Keratinocyte (primary cell): ENCODE results near the gene PLEKHG5. TPM values are rescaled to one million over a fixed set of nuclear protein-coding genes. Genes with fewer than 3 reads are reported as not detected.

Experiments used
- DNase-seq: peaks from one replicate; pipeline ENCODE4 v3.0.0-alpha.2; 2011; ENCODE audit warnings: low read depth, missing footprints, low spot score
- FAIRE-seq: peaks from 2 replicates; lab custom pipeline; 2011; peaks lifted over from hg19 to GRCh38; lab: Jason Lieb, UNC
- H2AFZ ChIP-seq: 2 replicates; pipeline ENCODE4 v1.6.0; 2012; ENCODE audit warnings: low read length, control low read depth, inconsistent platforms; ENCODE audit not compliant: control insufficient read depth
- H3K27ac ChIP-seq: 2 replicates; pipeline ENCODE4 v1.5.1; 2011; ENCODE audit warnings: low read length; ENCODE audit not compliant: control insufficient read depth, insufficient read depth
- H3K27me3 ChIP-seq: 3 replicates; pipeline ENCODE4 v1.6.0; 2011; ENCODE audit warnings: low read length; ENCODE audit not compliant: control insufficient read depth, insufficient read depth; ENCODE audit errors: extremely low read depth
- H3K36me3 ChIP-seq, 2 experiments: 2 replicates in 1 of 2; 3 replicates in 1 of 2; pipeline ENCODE4 v1.5.1; 2011; ENCODE audit warnings: low read length in 2 of 2, mild to moderate bottlenecking in 1 of 2; ENCODE audit not compliant: control insufficient read depth in 2 of 2, insufficient read depth in 2 of 2; ENCODE audit errors: extremely low read depth in 1 of 2
- H3K4me1 ChIP-seq: 3 replicates; pipeline ENCODE4 v1.5.1; 2011; ENCODE audit warnings: low read length; ENCODE audit not compliant: control insufficient read depth, insufficient read depth; ENCODE audit errors: extremely low read depth
- H3K4me2 ChIP-seq: 3 replicates; pipeline ENCODE4 v1.6.0; 2011; ENCODE audit warnings: low read depth, low read length; ENCODE audit not compliant: control insufficient read depth, insufficient read depth; ENCODE audit errors: extremely low read depth
- H3K4me3 ChIP-seq, 3 experiments: fragments of 200-600 bp in 1 of 3; sonication (generic) in 1 of 3; 2 replicates in 2 of 3; 3 replicates in 1 of 3; pipeline ENCODE4 v1.5.1; 2011 to 2016; ENCODE audit warnings: low read length in 3 of 3, mild to moderate bottlenecking in 3 of 3, control low read depth in 2 of 3, inconsistent platforms in 1 of 3, low read depth in 1 of 3, mixed read lengths in 1 of 3, mixed run types in 1 of 3, moderate library complexity in 1 of 3; ENCODE audit not compliant: control insufficient read depth in 2 of 3, insufficient read depth in 2 of 3; ENCODE audit errors: extremely low read depth in 1 of 3
- H3K79me2 ChIP-seq: 2 replicates; pipeline ENCODE4 v1.6.0; 2012; ENCODE audit warnings: low read length; ENCODE audit not compliant: control insufficient read depth, insufficient read depth
- H3K9ac ChIP-seq: 3 replicates; pipeline ENCODE4 v1.6.0; 2011; ENCODE audit warnings: low read length; ENCODE audit not compliant: control insufficient read depth, insufficient read depth; ENCODE audit errors: extremely low read depth
- H3K9me1 ChIP-seq: 3 replicates; pipeline ENCODE4 v1.6.0; 2011; ENCODE audit warnings: low read length; ENCODE audit not compliant: control insufficient read depth, insufficient read depth; ENCODE audit errors: extremely low read depth
- H3K9me3 ChIP-seq: 2 replicates; pipeline ENCODE4 v1.5.1; 2012; ENCODE audit warnings: low read depth, low read length; ENCODE audit not compliant: control insufficient read depth
- H4K20me1 ChIP-seq: 3 replicates; pipeline ENCODE4 v1.6.0; 2011; ENCODE audit warnings: low read length; ENCODE audit not compliant: control insufficient read depth, insufficient read depth; ENCODE audit errors: extremely low read depth
- CTCF ChIP-seq, 3 experiments: IDR thresholded peaks in 1 of 3; conservative IDR thresholded peaks in 1 of 3; optimal IDR thresholded peaks in 1 of 3; 2 replicates in 2 of 3; 3 replicates in 1 of 3; pipeline versions ENCODE3 to v1.5.1; 2011; ENCODE audit warnings: low read length in 3 of 3, mild to moderate bottlenecking in 3 of 3, moderate library complexity in 2 of 3, control low read depth in 1 of 3, inconsistent platforms in 1 of 3; ENCODE audit not compliant: insufficient read depth in 2 of 3; ENCODE audit errors: extremely low read depth in 1 of 3
- EZH2 ChIP-seq: IDR thresholded peaks from one replicate; pipeline ENCODE4 v1.6.1; 2012; ENCODE audit warnings: inconsistent platforms, mild to moderate bottlenecking, low read length, moderate library complexity
- dilution Hi-C: fragments of 300-500 bp; cut with MboI; formaldehyde crosslinking; loops from one replicate; pipeline ENCODE4 v1.7.0; 2020; ENCODE audit warnings: low sequenced_read_pairs; ENCODE audit not compliant: extremely low pct_ligation_motif_present
- polyA plus RNA-seq, 5 experiments: library from polyadenylated mRNA; depleted of rRNA in 3 of 5; stranded (reverse) in 3 of 5; stranded (forward) in 1 of 5; unstranded in 1 of 5; fragments of >200 nt; gene quantifications; 1 replicate in 1 of 5; 2 replicates in 3 of 5; 3 replicates in 1 of 5; pipeline versions ENCODE4 v1.2.1 to v1.2.3, GENCODE V29; 2011 to 2012; ENCODE audit warnings: missing spikeins in 2 of 5, low read depth in 1 of 5, low replicate concordance in 1 of 5

PLEKHG5 gene
- polyA plus RNA-seq, 1 donor (not counting 4 experiments of a cell fraction or from before 2014, with no cell fraction given), result 11.8 TPM

GRCh38 chr1:6440198-6441126 lies 51.0 kb downstream of the PLEKHG5 start:
- DNase-seq (no peak), FAIRE-seq (no peak)
- TF ChIP-seq CTCF (optimal IDR thresholded peaks at IDR 0.05 in 1 of 3, IDR thresholded peaks at IDR 0.05 in 1 of 3, conservative IDR thresholded peaks at IDR 0.05 in 1 of 3; ENCODE audit: extremely low read depth in 1 of 3, insufficient read depth in 2 of 3, low read length in 3 of 3) (peak in 1 of 3 experiments; percentile 8), EZH2 (no peak)
- dilution Hi-C loops, result no loop called here
- no peak overlapping the region for H2AFZ ChIP-seq
- H4K20me1 ChIP-seq, result no peaks in the 10 kb centered on the region
- no peaks in the 10 kb centered on the region for H3K9me3 ChIP-seq
- H3K4me1 ChIP-seq, result no peaks in the 10 kb centered on the region
- no peak overlapping the region for H3K4me3 ChIP-seq
- H3K9me1 ChIP-seq, result no peaks in the 10 kb centered on the region
- H3K36me3 ChIP-seq, result no peaks in the 10 kb centered on the region
- H3K79me2 ChIP-seq, result no peaks in the 10 kb centered on the region
- no peaks in the 10 kb centered on the region for H3K27me3 ChIP-seq
- no peak overlapping the region for H3K9ac ChIP-seq
- no peak overlapping the region for H3K27ac ChIP-seq
- H3K4me2 ChIP-seq, result no peak overlapping the region

DNA sequence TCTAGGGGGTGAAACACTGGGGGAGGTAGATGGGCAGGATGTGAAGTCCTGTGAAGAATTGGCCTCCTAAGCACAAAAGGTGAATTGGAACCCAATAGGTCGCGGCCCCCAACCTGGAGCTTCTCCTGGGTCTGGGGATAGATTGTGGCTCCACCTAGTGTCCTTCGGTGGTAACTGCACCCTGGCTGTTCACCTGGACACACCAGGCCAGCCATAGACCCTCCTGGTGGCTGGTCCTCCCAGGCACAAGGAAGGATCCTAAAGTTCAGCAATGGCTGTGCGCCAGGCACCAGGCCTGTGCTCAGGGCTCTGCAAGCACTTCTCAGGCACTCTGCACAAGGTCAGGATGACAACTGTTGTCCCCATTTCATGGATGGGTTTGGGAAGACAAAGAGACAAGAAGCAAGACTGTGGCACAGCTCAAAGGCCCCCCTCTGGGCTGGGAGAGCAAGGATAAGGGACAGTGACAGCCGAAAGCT lies 53.4 kb downstream of the PLEKHG5 start:
- H3K4me1 ChIP-seq, result no peaks in the 10 kb centered on the region
- no peaks in the 10 kb centered on the region for H3K9me1 ChIP-seq
- H3K4me3 ChIP-seq, result no peak overlapping the region
- H3K27ac ChIP-seq, result no peak overlapping the region
- no peaks in the 10 kb centered on the region for H3K27me3 ChIP-seq
- TF ChIP-seq CTCF (optimal IDR thresholded peaks at IDR 0.05 in 1 of 3, IDR thresholded peaks at IDR 0.05 in 1 of 3, conservative IDR thresholded peaks at IDR 0.05 in 1 of 3; ENCODE audit: extremely low read depth in 1 of 3, insufficient read depth in 2 of 3, low read length in 3 of 3) (peak; percentile 83 to 94 (median 89)), EZH2 (no peak)
- dilution Hi-C loops, result no loop called here
- no peaks in the 10 kb centered on the region for H4K20me1 ChIP-seq
- H3K9ac ChIP-seq, result no peak overlapping the region
- no peaks in the 10 kb centered on the region for H3K36me3 ChIP-seq
- H3K9me3 ChIP-seq, result no peaks in the 10 kb centered on the region
- H3K79me2 ChIP-seq, result no peaks in the 10 kb centered on the region
- no peak overlapping the region for H2AFZ ChIP-seq
- FAIRE-seq, result peak; percentile 55
- DNase-seq, result no peak
- H3K4me2 ChIP-seq, result no peak overlapping the region
